ENCODE measurements around the gene SHB. TPM values are rescaled to one million over a fixed set of nuclear protein-coding genes. Genes with fewer than 3 reads are reported as not detected.
"Not testable (repeated sequence)": the region's sequence is repeated elsewhere in the genome, so short reads cannot be mapped to it uniquely, and the experiment has no call there.

The SHB gene
- total RNA-seq, 1 donor from 2014 or later, result 16.7 TPM

DNA sequence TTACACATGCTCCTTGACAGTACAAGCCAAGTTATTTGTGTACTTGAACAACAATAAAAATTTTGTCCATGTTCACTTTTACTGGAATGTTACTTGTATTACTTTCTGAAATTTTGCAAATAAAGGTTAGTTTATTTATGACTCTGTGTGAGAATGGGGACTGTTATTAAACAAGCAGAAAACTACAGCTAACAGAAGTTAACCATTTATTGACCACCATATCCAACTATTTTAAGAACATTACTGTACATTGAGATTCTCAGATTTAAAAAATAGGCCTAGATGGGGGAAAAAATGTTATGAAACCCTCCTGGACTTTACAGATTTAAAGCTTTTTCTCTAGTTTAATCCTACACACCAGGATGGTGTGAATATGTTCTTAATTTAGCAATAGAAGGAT is 166.9 kb downstream of the SHB start:
- H3K9me3 Mint-ChIP-seq (ENCODE audit: unreplicated experiment), result no peaks in the 10 kb centered on the region
- H3K4me3 Mint-ChIP-seq (ENCODE audit: unreplicated experiment), result no peak overlapping the region
- H3K36me3 Mint-ChIP-seq (ENCODE audit: unreplicated experiment), result peaks cover 5% of the 10 kb centered on the region
- H3K4me1 Mint-ChIP-seq (ENCODE audit: unreplicated experiment), result peaks cover 22% of the 10 kb centered on the region
- no peak overlapping the region for H3K27ac Mint-ChIP-seq (ENCODE audit: unreplicated experiment)
- TF ChIP-seq, protein P1, sequence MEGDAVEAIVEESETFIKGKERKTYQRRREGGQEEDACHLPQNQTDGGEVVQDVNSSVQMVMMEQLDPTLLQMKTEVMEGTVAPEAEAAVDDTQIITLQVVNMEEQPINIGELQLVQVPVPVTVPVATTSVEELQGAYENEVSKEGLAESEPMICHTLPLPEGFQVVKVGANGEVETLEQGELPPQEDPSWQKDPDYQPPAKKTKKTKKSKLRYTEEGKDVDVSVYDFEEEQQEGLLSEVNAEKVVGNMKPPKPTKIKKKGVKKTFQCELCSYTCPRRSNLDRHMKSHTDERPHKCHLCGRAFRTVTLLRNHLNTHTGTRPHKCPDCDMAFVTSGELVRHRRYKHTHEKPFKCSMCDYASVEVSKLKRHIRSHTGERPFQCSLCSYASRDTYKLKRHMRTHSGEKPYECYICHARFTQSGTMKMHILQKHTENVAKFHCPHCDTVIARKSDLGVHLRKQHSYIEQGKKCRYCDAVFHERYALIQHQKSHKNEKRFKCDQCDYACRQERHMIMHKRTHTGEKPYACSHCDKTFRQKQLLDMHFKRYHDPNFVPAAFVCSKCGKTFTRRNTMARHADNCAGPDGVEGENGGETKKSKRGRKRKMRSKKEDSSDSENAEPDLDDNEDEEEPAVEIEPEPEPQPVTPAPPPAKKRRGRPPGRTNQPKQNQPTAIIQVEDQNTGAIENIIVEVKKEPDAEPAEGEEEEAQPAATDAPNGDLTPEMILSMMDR (IDR thresholded peaks at IDR 0.05), result no peak
- no peaks in the 10 kb centered on the region for H3K27me3 Mint-ChIP-seq (ENCODE audit: unreplicated experiment)
- DNase-seq (ENCODE audit: extremely low spot score, unreplicated experiment), result no peak

- peaks cover 23% of the 10 kb centered on the region for H3K36me3 Mint-ChIP-seq (ENCODE audit: unreplicated experiment)
- no peak for DNase-seq (ENCODE audit: extremely low spot score, unreplicated experiment)
- H3K27me3 Mint-ChIP-seq (ENCODE audit: unreplicated experiment), result no peaks in the 10 kb centered on the region
- H3K4me3 Mint-ChIP-seq (ENCODE audit: unreplicated experiment), result no peak overlapping the region
- TF ChIP-seq, protein P1 (IDR thresholded peaks at IDR 0.05), result no peak
- no peaks in the 10 kb centered on the region for H3K9me3 Mint-ChIP-seq (ENCODE audit: unreplicated experiment)
- H3K4me1 Mint-ChIP-seq (ENCODE audit: unreplicated experiment), result peaks cover 11% of the 10 kb centered on the region
- H3K27ac Mint-ChIP-seq (ENCODE audit: unreplicated experiment), result no peak overlapping the region
These were observed 170.0 kb downstream of the SHB start for GRCh38 chr9:37899041-37899440.

- no peak for DNase-seq (ENCODE audit: extremely low spot score, unreplicated experiment)
- Mint-ChIP-seq H3K4me1 (ENCODE audit: unreplicated experiment) (peaks cover 7% of the 10 kb centered on the region), H3K9me3 (ENCODE audit: unreplicated experiment) (no peaks in the 10 kb centered on the region), H3K27ac (ENCODE audit: unreplicated experiment) (no peak overlapping the region), H3K36me3 (ENCODE audit: unreplicated experiment) (peaks cover 32% of the 10 kb centered on the region), H3K27me3 (ENCODE audit: unreplicated experiment) (no peaks in the 10 kb centered on the region), H3K4me3 (ENCODE audit: unreplicated experiment) (no peak overlapping the region)
- TF ChIP-seq, protein P1 (IDR thresholded peaks at IDR 0.05), result no peak
These were observed 171.4 kb downstream of the SHB start for GRCh38 chr9:37897665-37898064.

- Mint-ChIP-seq H3K4me1 (ENCODE audit: unreplicated experiment) (no peaks in the 10 kb centered on the region), H3K27me3 (ENCODE audit: unreplicated experiment) (no peaks in the 10 kb centered on the region), H3K36me3 (ENCODE audit: unreplicated experiment) (peaks cover 47% of the 10 kb centered on the region), H3K27ac (ENCODE audit: unreplicated experiment) (no peak overlapping the region), H3K9me3 (ENCODE audit: unreplicated experiment) (no peaks in the 10 kb centered on the region), H3K4me3 (ENCODE audit: unreplicated experiment) (no peak overlapping the region)
- DNase-seq (ENCODE audit: extremely low spot score, unreplicated experiment), result no peak
- TF ChIP-seq, protein P1 (IDR thresholded peaks at IDR 0.05), result no peak
These were observed 177.0 kb downstream of the SHB start for GRCh38 chr9:37892063-37892462.

DNA sequence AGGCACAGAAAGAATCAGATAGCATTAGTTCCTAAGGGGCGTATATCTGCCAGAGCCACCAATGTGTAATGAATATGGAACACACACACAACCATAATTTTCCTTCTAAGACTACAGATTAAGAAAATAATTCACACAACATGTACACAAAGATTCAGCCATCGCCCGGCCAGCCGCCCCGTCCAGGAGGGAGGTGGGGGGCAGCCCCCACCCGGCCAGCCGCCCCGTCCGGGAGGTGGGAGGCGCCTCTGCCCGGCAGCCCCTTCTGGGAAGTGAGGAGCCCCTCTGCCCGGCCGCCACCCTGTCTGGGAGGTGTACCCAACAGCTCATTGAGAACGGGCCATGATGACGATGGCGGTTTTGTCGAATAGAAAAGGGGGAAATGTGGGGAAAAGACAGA is 178.0 kb downstream of the SHB start:
- H3K36me3 Mint-ChIP-seq (ENCODE audit: unreplicated experiment), result peaks cover 39% of the 10 kb centered on the region
- H3K4me1 Mint-ChIP-seq (ENCODE audit: unreplicated experiment), result not testable (repeated sequence)

DNA sequence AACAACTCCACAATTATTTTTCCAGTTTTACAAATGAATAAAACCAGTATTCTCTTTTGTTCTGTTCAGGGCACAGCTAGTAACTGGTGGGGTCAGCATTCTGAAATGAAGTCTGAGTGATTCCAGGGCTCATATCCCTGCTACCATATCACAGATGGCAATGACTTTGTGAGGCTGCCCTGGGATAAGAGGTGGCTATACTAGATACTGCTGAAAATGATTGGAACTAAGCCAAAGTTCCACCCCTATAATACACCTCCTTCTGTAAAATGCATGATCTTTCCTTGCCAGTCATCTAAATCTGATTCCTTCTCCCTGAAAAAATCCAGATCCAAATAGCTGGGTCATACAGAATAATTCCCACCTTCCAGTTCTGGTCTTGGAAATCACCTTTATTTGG is 179.5 kb downstream of the SHB start:
- Mint-ChIP-seq H3K27me3 (ENCODE audit: unreplicated experiment) (no peaks in the 10 kb centered on the region), H3K4me3 (ENCODE audit: unreplicated experiment) (no peak overlapping the region), H3K4me1 (ENCODE audit: unreplicated experiment) (no peaks in the 10 kb centered on the region), H3K36me3 (ENCODE audit: unreplicated experiment) (peaks cover 31% of the 10 kb centered on the region), H3K9me3 (ENCODE audit: unreplicated experiment) (no peaks in the 10 kb centered on the region), H3K27ac (ENCODE audit: unreplicated experiment) (no peak overlapping the region)
- TF ChIP-seq, protein P1 (IDR thresholded peaks at IDR 0.05), result no peak
- DNase-seq (ENCODE audit: extremely low spot score, unreplicated experiment), result no peak

More for the DNA sequence above, 178.0 kb downstream of the SHB start:
- H3K27ac Mint-ChIP-seq (ENCODE audit: unreplicated experiment); H3K27me3 Mint-ChIP-seq (ENCODE audit: unreplicated experiment); H3K9me3 Mint-ChIP-seq (ENCODE audit: unreplicated experiment); DNase-seq (ENCODE audit: extremely low spot score, unreplicated experiment); H3K4me3 Mint-ChIP-seq (ENCODE audit: unreplicated experiment): not testable (repeated sequence)

GRCh38 chr9:37887977-37888583 is 180.9 kb downstream of the SHB start:
- not testable (repeated sequence) for H3K4me1 Mint-ChIP-seq (ENCODE audit: unreplicated experiment); DNase-seq (ENCODE audit: extremely low spot score, unreplicated experiment); H3K27ac Mint-ChIP-seq (ENCODE audit: unreplicated experiment); H3K27me3 Mint-ChIP-seq (ENCODE audit: unreplicated experiment); H3K4me3 Mint-ChIP-seq (ENCODE audit: unreplicated experiment); H3K9me3 Mint-ChIP-seq (ENCODE audit: unreplicated experiment)
- H3K36me3 Mint-ChIP-seq (ENCODE audit: unreplicated experiment), result peaks cover 23% of the 10 kb centered on the region

All from osteocyte (in vitro differentiated cells).